ENCODE results near the gene TECTB. TPM values are rescaled to one million over a fixed set of nuclear protein-coding genes. Genes with fewer than 3 reads are reported as not detected.

Gene TECTB
- total RNA-seq, 1 donor from 2014 or later = 0.13 TPM

- peak; percentile 67 for DNase-seq (ENCODE audit: low spot score)
- peak; percentile 63 for ATAC-seq
These were observed 11.2 kb upstream of the TECTB start for GRCh38 chr10:112271982-112272381.

GRCh38 chr10:112274831-112275230, 8.4 kb upstream of the TECTB start:
- no peak for DNase-seq (ENCODE audit: low spot score)
- ATAC-seq = peak; percentile 10

- peak; percentile 81 for ATAC-seq
- DNase-seq (ENCODE audit: low spot score) = peak; percentile 78
These were observed 7.5 kb upstream of the TECTB start for GRCh38 chr10:112275512-112276245.

GRCh38 chr10:112278871-112279270, 4.3 kb upstream of the TECTB start:
- ATAC-seq (no peak), DNase-seq (ENCODE audit: low spot score) (no peak)

GRCh38 chr10:112279433-112279832, 3.8 kb upstream of the TECTB start:
- ATAC-seq = no peak
- no peak for DNase-seq (ENCODE audit: low spot score)

GRCh38 chr10:112280205-112280921, 2.8 kb upstream of the TECTB start:
- DNase-seq (ENCODE audit: low spot score) (no peak), ATAC-seq (peak; percentile 61)

GRCh38 chr10:112282086-112282485, 1.1 kb upstream of the TECTB start:
- no peak for DNase-seq (ENCODE audit: low spot score)
- ATAC-seq = no peak

- no peak for DNase-seq (ENCODE audit: low spot score)
- peak; percentile 87 for ATAC-seq
These were observed 3.9 kb downstream of the TECTB start for GRCh38 chr10:112286837-112287818.

GRCh38 chr10:112287844-112288243, 4.6 kb downstream of the TECTB start:
- ATAC-seq (no peak), DNase-seq (ENCODE audit: low spot score) (no peak)

- no peak for ATAC-seq
- no peak for DNase-seq (ENCODE audit: low spot score)
These were observed 5.3 kb downstream of the TECTB start for GRCh38 chr10:112288486-112288885.

GRCh38 chr10:112289373-112290053, 6.3 kb downstream of the TECTB start:
- ATAC-seq = no peak
- DNase-seq (ENCODE audit: low spot score) = no peak

GRCh38 chr10:112290054-112290373, 6.8 kb downstream of the TECTB start:
- no peak for ATAC-seq
- no peak for DNase-seq (ENCODE audit: low spot score)

GRCh38 chr10:112294169-112294568, 11.0 kb downstream of the TECTB start:
- DNase-seq (ENCODE audit: low spot score) (no peak), ATAC-seq (no peak)

GRCh38 chr10:112295853-112296830, 12.9 kb downstream of the TECTB start:
- ATAC-seq (peak; percentile 46), DNase-seq (ENCODE audit: low spot score) (no peak)

- ATAC-seq (peak; percentile 92), DNase-seq (ENCODE audit: low spot score) (peak; percentile 93)
These were observed 13.7 kb downstream of the TECTB start for GRCh38 chr10:112296908-112297331.

- ATAC-seq = no peak
- no peak for DNase-seq (ENCODE audit: low spot score)
These were observed 15.4 kb downstream of the TECTB start for GRCh38 chr10:112298581-112298980.

GRCh38 chr10:112299456-112299855, 16.3 kb downstream of the TECTB start:
- ATAC-seq (no peak), DNase-seq (ENCODE audit: low spot score) (no peak)

- peak; percentile 65 for ATAC-seq
- no peak for DNase-seq (ENCODE audit: low spot score)
These were observed 19.1 kb downstream of the TECTB start for GRCh38 chr10:112302335-112302734.

GRCh38 chr10:112303528-112303927, 20.3 kb downstream of the TECTB start:
- ATAC-seq = no peak

More at GRCh38 chr10:112303528-112303927, 20.3 kb downstream of the TECTB start:
- DNase-seq (ENCODE audit: low spot score) = no peak
